ENCODE measurements around the gene CST11. TPM values are rescaled to one million over a fixed set of nuclear protein-coding genes. Genes with fewer than 3 reads are reported as not detected.
A peak's percentile ranks its signal among the peaks of the same experiment; 100 is the strongest.

The CST11 gene
- total and polyA plus RNA-seq, 8 donors: not detected

GRCh38 chr20:23454816-23455215 is 2.1 kb upstream of the CST11 start:
- DNase-seq (no peak), ATAC-seq (no peak), FAIRE-seq (no peak)
- Histone ChIP-seq H3K36me3 (no peaks in the 10 kb centered on the region), H3K4me1 (no peaks in the 10 kb centered on the region), H3K27ac (no peak overlapping the region), H3K9me3 (no peaks in the 10 kb centered on the region), H3K4me3 (no peak overlapping the region), H3K27me3 (no peaks in the 10 kb centered on the region)
- WGBS, 2 donors: 78 to 82% methylated on average over 1 of the region's 1 CpG
- intact Hi-C loops (cut with DNase I): no loop called here
- no peak for TF ChIP-seq CTCF (IDR thresholded peaks at IDR 0.05)

GRCh38 chr20:23453549-23454543 is 1.2 kb upstream of the CST11 start:
- H3K9me3 ChIP-seq: no peaks in the 10 kb centered on the region
- H3K27me3 ChIP-seq: no peaks in the 10 kb centered on the region
- H3K4me1 ChIP-seq: no peaks in the 10 kb centered on the region
- no peak overlapping the region for H3K27ac ChIP-seq
- H3K4me3 ChIP-seq: no peak overlapping the region
- FAIRE-seq: no peak
- H3K36me3 ChIP-seq: no peaks in the 10 kb centered on the region
- ATAC-seq: no peak
- no peak for TF ChIP-seq CTCF (IDR thresholded peaks at IDR 0.05)
- no peak for DNase-seq
- WGBS, 2 donors: 78 to 85% methylated on average over 15 of the region's 15 CpGs
- intact Hi-C loops (cut with DNase I): no loop called here

- Histone ChIP-seq H3K36me3 (no peaks in the 10 kb centered on the region), H3K27ac (no peak overlapping the region), H3K4me3 (no peak overlapping the region), H3K27me3 (no peaks in the 10 kb centered on the region), H3K9me3 (no peaks in the 10 kb centered on the region), H3K4me1 (no peaks in the 10 kb centered on the region)
- no peak for ATAC-seq
- WGBS, 2 donors: 69 to 75% methylated on average over 11 of the region's 11 CpGs
- no peak for TF ChIP-seq CTCF (IDR thresholded peaks at IDR 0.05)
- no peak for DNase-seq
- intact Hi-C loops (cut with DNase I): no loop called here
- FAIRE-seq: no peak
These were observed 654 bp downstream of the CST11 start for GRCh38 chr20:23451956-23452487.

GRCh38 chr20:23450877-23451276 is 1.8 kb downstream of the CST11 start:
- intact Hi-C loops (cut with DNase I): no loop called here
- Histone ChIP-seq H3K4me1 (no peaks in the 10 kb centered on the region), H3K27me3 (no peaks in the 10 kb centered on the region), H3K9me3 (no peaks in the 10 kb centered on the region), H3K27ac (no peak overlapping the region), H3K4me3 (no peak overlapping the region), H3K36me3 (no peaks in the 10 kb centered on the region)
- WGBS, 2 donors: 63 to 66% methylated on average over 1 of the region's 1 CpG
- ATAC-seq: no peak
- no peak for DNase-seq
- TF ChIP-seq CTCF (IDR thresholded peaks at IDR 0.05): no peak
- no peak for FAIRE-seq

GRCh38 chr20:23449421-23449820 is 3.3 kb downstream of the CST11 start:
- no peak for FAIRE-seq
- TF ChIP-seq CTCF (IDR thresholded peaks at IDR 0.05): no peak
- Histone ChIP-seq H3K4me1 (no peaks in the 10 kb centered on the region), H3K36me3 (no peaks in the 10 kb centered on the region), H3K9me3 (no peaks in the 10 kb centered on the region), H3K27me3 (no peaks in the 10 kb centered on the region), H3K27ac (no peak overlapping the region), H3K4me3 (no peak overlapping the region)
- ATAC-seq: peak in 2 of 4 donors; percentile 32 to 37
- no peak for DNase-seq
- 22 to 24% methylated on average over 3 of the region's 3 CpGs for WGBS, 2 donors
- intact Hi-C loops (cut with DNase I): loop anchor here in 1 of 3 donors (10.0 kb wide), 1 partner anchor 155 kb away; the partner anchor contains the start of gene CST9

All from pancreas (tissue), 10 donors.